OCI-LY7 (cell line): ENCODE measurements around the gene PTPRB. TPM values are rescaled to one million over a fixed set of nuclear protein-coding genes. Genes with fewer than 3 reads are reported as not detected.

ENCODE experiments used
- BruUV-seq: library from RNA; stranded (reverse); fragments of 400-500 nt; replicated peaks from 2 replicates; lab custom pipeline; 2021; lab: Mats Ljungman, UMichigan
- CTCF ChIA-PET: fragments of 300-600 bp; sonication (Branson Sonifier 250); formaldehyde crosslinking; loops from one replicate; lab custom pipeline; 2022; ENCODE audit warnings: antibody characterized with exemption; ENCODE audit not compliant: unreplicated experiment; lab: Charles Lee
- POLR2A ChIA-PET: fragments of 300-600 bp; sonication (Branson Sonifier 250); formaldehyde crosslinking; loops from one replicate; lab custom pipeline; 2022; ENCODE audit warnings: antibody characterized with exemption; lab: Charles Lee
- DNase-seq: peaks from one replicate; pipeline ENCODE4 v3.0.0-alpha.2; 2015; ENCODE audit warnings: low spot score
- H2AFZ ChIP-seq: fragments of 200-600 bp; sonication (generic), shearing (Covaris generic); 2 replicates; pipeline ENCODE4 v1.6.1; 2014; ENCODE audit warnings: mild to moderate bottlenecking, antibody characterized with exemption, low read length, moderate library complexity
- H3K27ac ChIP-seq: fragments of 200-600 bp; sonication (generic); 2 replicates; pipeline ENCODE4 v1.5.1; 2014; ENCODE audit warnings: mixed run types, low read depth, mild to moderate bottlenecking, moderate library complexity, low read length, inconsistent platforms; ENCODE audit not compliant: poor library complexity, severe bottlenecking
- H3K36me3 ChIP-seq: fragments of 200-600 bp; sonication (generic); 2 replicates; pipeline ENCODE4 v1.6.1; 2014; ENCODE audit warnings: mild to moderate bottlenecking, antibody characterized with exemption, low read length, moderate library complexity, mixed read lengths; ENCODE audit not compliant: insufficient read depth
- H3K4me1 ChIP-seq: fragments of 200-600 bp; sonication (generic); 2 replicates; pipeline ENCODE4 v1.5.1; 2014; ENCODE audit warnings: mild to moderate bottlenecking, low read length; ENCODE audit not compliant: insufficient read depth, poor library complexity, severe bottlenecking
- H3K4me2 ChIP-seq: fragments of 200-600 bp; sonication (generic); 2 replicates; pipeline ENCODE4 v1.6.1; 2014; ENCODE audit warnings: mild to moderate bottlenecking, low read length
- H3K4me3 ChIP-seq: fragments of 200-600 bp; sonication (generic); 2 replicates; pipeline ENCODE4 v1.5.1; 2014; ENCODE audit warnings: mild to moderate bottlenecking, low read depth, low read length; ENCODE audit not compliant: poor library complexity, severe bottlenecking
- H3K79me2 ChIP-seq: fragments of 200-600 bp; sonication (generic); 2 replicates; pipeline ENCODE4 v1.6.1; 2016; ENCODE audit warnings: low read depth, mild to moderate bottlenecking, low read length, moderate library complexity, mixed read lengths; ENCODE audit not compliant: insufficient read depth
- H3K9me2 ChIP-seq: fragments of 200-600 bp; sonication (generic); 2 replicates; pipeline ENCODE4 v1.6.1; 2016; ENCODE audit warnings: mild to moderate bottlenecking, low read length, mixed read lengths; ENCODE audit not compliant: insufficient read depth
- H3K9me3 ChIP-seq: fragments of 200-600 bp; sonication (generic); 2 replicates; pipeline ENCODE4 v1.6.1; 2014; ENCODE audit warnings: mild to moderate bottlenecking, mixed run types, low read length, mixed read lengths
- H4K20me1 ChIP-seq: fragments of 200-600 bp; sonication (generic); 2 replicates; pipeline ENCODE4 v1.6.1; 2014; ENCODE audit warnings: mild to moderate bottlenecking, antibody characterized with exemption, low read length, moderate library complexity, mixed read lengths; ENCODE audit not compliant: insufficient read depth
- EZH2phosphoT487 ChIP-seq: fragments of 200-600 bp; sonication (generic); IDR thresholded peaks from 2 replicates; pipeline ENCODE4 v1.6.1; 2018; ENCODE audit warnings: low read depth, borderline replicate concordance, mild to moderate bottlenecking, mixed run types, antibody characterized with exemption, low read length, moderate library complexity, mixed read lengths
- intact Hi-C: fragments of 100-400 bp; cut with micrococcal nuclease; formaldehyde crosslinking; loops from one replicate; pipeline ENCODE4 v1.10.0; 2022; ENCODE audit not compliant: unreplicated experiment
- total RNA-seq, 2 experiments: library from RNA; depleted of rRNA in 1 of 2; stranded (reverse); fragments of >200 nt in 1 of 2; shearing (Covaris generic) in 1 of 2; gene quantifications; 2 replicates each; pipeline ENCODE4 v1.2.3, GENCODE V29; 2014 to 2022
- TF ChIP-seq, protein P1 (sequence below): fragments of 200-600 bp; sonication (generic); conservative IDR thresholded peaks from 2 replicates; pipeline ENCODE4 v1.5.1; 2014; ENCODE audit warnings: mild to moderate bottlenecking, antibody characterized with exemption, low read length, moderate library complexity, mixed read lengths

The PTPRB gene
- total RNA-seq, 2 experiments from 2014 or later, result not detected

DNA sequence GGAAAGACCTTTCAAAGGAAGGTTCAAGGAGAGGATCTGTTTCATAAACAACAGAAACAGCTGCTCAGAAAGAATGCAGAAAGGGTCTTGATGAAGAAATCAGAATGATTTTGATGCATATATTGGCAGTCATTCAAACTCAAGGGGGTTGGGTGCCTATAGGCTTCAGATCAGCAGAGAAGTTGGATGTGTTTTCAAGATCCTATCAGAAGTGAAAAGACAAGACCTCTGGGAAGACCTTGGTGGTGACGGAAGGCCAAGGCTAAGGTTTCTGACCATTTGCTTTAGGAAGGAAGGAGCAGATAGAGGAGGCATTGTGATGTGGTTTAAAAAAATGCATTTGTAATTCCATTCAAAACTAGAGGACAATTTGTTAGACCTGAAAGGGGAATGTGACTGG lies 15.2 kb upstream of the PTPRB start:
- Histone ChIP-seq H4K20me1 (no peaks in the 10 kb centered on the region), H3K36me3 (no peaks in the 10 kb centered on the region), H3K4me3 (no peak overlapping the region), H3K79me2 (no peaks in the 10 kb centered on the region), H2AFZ (no peak overlapping the region), H3K9me2 (no peaks in the 10 kb centered on the region), H3K4me1 (no peaks in the 10 kb centered on the region), H3K4me2 (no peak overlapping the region), H3K27ac (no peak overlapping the region), H3K9me3 (no peaks in the 10 kb centered on the region)
- TF ChIP-seq, protein P1, sequence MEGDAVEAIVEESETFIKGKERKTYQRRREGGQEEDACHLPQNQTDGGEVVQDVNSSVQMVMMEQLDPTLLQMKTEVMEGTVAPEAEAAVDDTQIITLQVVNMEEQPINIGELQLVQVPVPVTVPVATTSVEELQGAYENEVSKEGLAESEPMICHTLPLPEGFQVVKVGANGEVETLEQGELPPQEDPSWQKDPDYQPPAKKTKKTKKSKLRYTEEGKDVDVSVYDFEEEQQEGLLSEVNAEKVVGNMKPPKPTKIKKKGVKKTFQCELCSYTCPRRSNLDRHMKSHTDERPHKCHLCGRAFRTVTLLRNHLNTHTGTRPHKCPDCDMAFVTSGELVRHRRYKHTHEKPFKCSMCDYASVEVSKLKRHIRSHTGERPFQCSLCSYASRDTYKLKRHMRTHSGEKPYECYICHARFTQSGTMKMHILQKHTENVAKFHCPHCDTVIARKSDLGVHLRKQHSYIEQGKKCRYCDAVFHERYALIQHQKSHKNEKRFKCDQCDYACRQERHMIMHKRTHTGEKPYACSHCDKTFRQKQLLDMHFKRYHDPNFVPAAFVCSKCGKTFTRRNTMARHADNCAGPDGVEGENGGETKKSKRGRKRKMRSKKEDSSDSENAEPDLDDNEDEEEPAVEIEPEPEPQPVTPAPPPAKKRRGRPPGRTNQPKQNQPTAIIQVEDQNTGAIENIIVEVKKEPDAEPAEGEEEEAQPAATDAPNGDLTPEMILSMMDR, result no peak
- TF ChIP-seq EZH2phosphoT487, result no peak
- POLR2A ChIA-PET, result no interaction called here
- CTCF ChIA-PET, result no interaction called here
- intact Hi-C loops, result no loop called here
- DNase-seq, result no peak
- no TSS peak for BruUV-seq

DNA sequence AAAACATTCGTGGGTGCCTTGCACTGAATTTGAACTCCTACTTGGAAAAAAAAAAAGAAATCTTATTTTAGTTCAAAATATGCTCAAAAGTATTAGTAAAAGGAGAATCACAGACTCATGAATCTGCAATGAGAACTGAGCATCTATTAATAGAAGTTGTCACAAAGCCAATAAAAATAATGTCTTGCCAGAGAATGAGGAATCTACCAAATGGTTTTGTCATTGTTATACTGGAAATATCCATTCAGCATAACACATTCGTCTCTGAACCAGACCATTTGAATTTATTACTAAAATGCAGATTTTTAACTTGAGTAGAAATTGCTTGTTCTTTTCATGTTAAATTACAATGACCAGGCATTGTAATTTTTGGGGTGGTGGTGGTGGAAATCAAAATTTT lies 11.6 kb upstream of the PTPRB start:
- Histone ChIP-seq H3K36me3 (no peaks in the 10 kb centered on the region), H3K27ac (no peak overlapping the region), H3K4me2 (no peak overlapping the region), H3K4me3 (no peak overlapping the region), H3K79me2 (no peaks in the 10 kb centered on the region), H3K9me3 (no peaks in the 10 kb centered on the region), H3K4me1 (no peaks in the 10 kb centered on the region), H4K20me1 (no peaks in the 10 kb centered on the region), H3K9me2 (no peaks in the 10 kb centered on the region), H2AFZ (no peak overlapping the region)
- DNase-seq, result no peak
- no TSS peak for BruUV-seq
- intact Hi-C loops, result no loop called here
- POLR2A ChIA-PET, result no interaction called here
- no peak for TF ChIP-seq EZH2phosphoT487
- TF ChIP-seq, protein P1, result no peak
- CTCF ChIA-PET, result no interaction called here

DNA sequence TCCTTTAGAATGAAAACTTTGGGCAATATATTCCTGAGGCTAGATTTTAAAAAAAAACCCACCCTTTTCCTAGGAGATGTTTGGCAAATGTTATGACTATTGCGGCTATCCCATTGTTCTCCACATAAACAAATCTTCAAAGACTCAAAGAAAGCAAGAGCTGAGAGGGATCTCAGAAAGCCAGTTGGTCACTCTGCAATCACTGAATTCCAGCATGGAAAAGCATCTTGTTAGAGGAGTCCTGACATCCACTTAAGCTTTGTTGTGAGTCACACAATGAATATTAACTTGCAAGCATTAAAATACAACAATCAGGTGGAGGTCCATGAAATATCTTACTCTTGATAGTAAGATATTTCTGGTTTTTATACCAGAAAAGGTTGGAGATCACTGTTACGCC lies 11.0 kb upstream of the PTPRB start:
- H3K9me2 ChIP-seq, result no peaks in the 10 kb centered on the region
- POLR2A ChIA-PET, result no interaction called here
- intact Hi-C loops, result no loop called here
- no peak overlapping the region for H2AFZ ChIP-seq
- BruUV-seq, result no TSS peak
- no peaks in the 10 kb centered on the region for H3K4me1 ChIP-seq
- no peak for DNase-seq
- H3K27ac ChIP-seq, result no peak overlapping the region
- H3K79me2 ChIP-seq, result no peaks in the 10 kb centered on the region
- CTCF ChIA-PET, result no interaction called here
- no peaks in the 10 kb centered on the region for H3K9me3 ChIP-seq
- H4K20me1 ChIP-seq, result no peaks in the 10 kb centered on the region
- no peak for TF ChIP-seq EZH2phosphoT487
- TF ChIP-seq, protein P1, result no peak
- H3K4me3 ChIP-seq, result no peak overlapping the region
- no peaks in the 10 kb centered on the region for H3K36me3 ChIP-seq
- no peak overlapping the region for H3K4me2 ChIP-seq
